Fibroblast of skin of right biceps (primary cell): ENCODE results near the gene TEX22.

Experiments used
- DNase-seq: peaks from one replicate; pipeline ENCODE4 v3.0.0-alpha.2; 2013

The TEX22 gene

GRCh38 chr14:105367116-105368031, 31.0 kb upstream of the TEX22 start:
- no peak for DNase-seq

- no peak for DNase-seq
Measured at GRCh38 chr14:105368032-105368417, 30.3 kb upstream of the TEX22 start.

- DNase-seq: no peak
Measured at GRCh38 chr14:105368426-105368825, 29.9 kb upstream of the TEX22 start.

- no peak for DNase-seq
Measured at GRCh38 chr14:105368910-105369652, 29.3 kb upstream of the TEX22 start.

- DNase-seq: no peak
Measured at GRCh38 chr14:105369653-105370040, 28.7 kb upstream of the TEX22 start.

GRCh38 chr14:105374389-105374788, 23.9 kb upstream of the TEX22 start:
- DNase-seq: no peak

GRCh38 chr14:105375635-105376057, 22.7 kb upstream of the TEX22 start:
- DNase-seq: no peak

- DNase-seq: no peak
Measured at GRCh38 chr14:105376521-105377440, 21.6 kb upstream of the TEX22 start.

GRCh38 chr14:105377555-105378182, 20.7 kb upstream of the TEX22 start:
- no peak for DNase-seq

GRCh38 chr14:105378199-105378598, 20.1 kb upstream of the TEX22 start:
- DNase-seq: no peak

GRCh38 chr14:105378873-105379685, 19.3 kb upstream of the TEX22 start:
- DNase-seq: no peak

GRCh38 chr14:105379946-105380345, 18.4 kb upstream of the TEX22 start:
- no peak for DNase-seq

- no peak for DNase-seq
Measured at GRCh38 chr14:105380756-105381155, 17.6 kb upstream of the TEX22 start.

GRCh38 chr14:105381446-105382342, 16.6 kb upstream of the TEX22 start:
- DNase-seq: no peak

- DNase-seq: no peak
Measured at GRCh38 chr14:105382343-105383082, 15.8 kb upstream of the TEX22 start.

- no peak for DNase-seq
Measured at GRCh38 chr14:105383083-105383730, 15.1 kb upstream of the TEX22 start.

- DNase-seq: no peak
Measured at GRCh38 chr14:105384041-105384557, 14.2 kb upstream of the TEX22 start.

- DNase-seq: no peak
Measured at GRCh38 chr14:105384605-105385321, 13.6 kb upstream of the TEX22 start.
